NT2/D1 (cell line): Measurements from ENCODE around the gene PRF1.
"Not testable (repeated sequence)": the region's sequence is repeated elsewhere in the genome, so short reads cannot be mapped to it uniquely, and the experiment has no call there.

Experiments
- DNase-seq: peaks from one replicate; pipeline ENCODE4 v3.0.0-alpha.2; 2011; ENCODE audit warnings: low read depth, low spot score
- H3K27me3 ChIP-seq: 2 replicates; pipeline ENCODE4 v1.6.0; 2011; ENCODE audit warnings: mild to moderate bottlenecking; ENCODE audit not compliant: insufficient read length, insufficient read depth
- H3K36me3 ChIP-seq: 2 replicates; pipeline ENCODE4 v1.6.1; 2011; ENCODE audit warnings: mild to moderate bottlenecking, low read length, mixed read lengths; ENCODE audit not compliant: insufficient read depth, insufficient read length
- H3K4me1 ChIP-seq: 2 replicates; pipeline ENCODE4 v1.5.1; 2011; ENCODE audit not compliant: insufficient read depth, insufficient read length
- H3K4me3 ChIP-seq: 2 replicates; pipeline ENCODE4 v1.5.1; 2011; ENCODE audit warnings: low read depth; ENCODE audit not compliant: insufficient read length
- H3K9ac ChIP-seq: 2 replicates; pipeline ENCODE4 v1.6.0; 2011; ENCODE audit warnings: low read depth; ENCODE audit not compliant: insufficient read length
- H3K9me3 ChIP-seq: 2 replicates; pipeline ENCODE4 v1.5.1; 2011; ENCODE audit warnings: mild to moderate bottlenecking, low read length; ENCODE audit not compliant: insufficient read depth
- SUZ12 ChIP-seq: IDR thresholded peaks from 2 replicates; pipeline ENCODE4 v1.6.1; 2011; ENCODE audit not compliant: insufficient read length, insufficient read depth; ENCODE audit errors: extremely low read depth
- YY1 ChIP-seq: IDR thresholded peaks from 2 replicates; pipeline ENCODE4 v1.6.1; 2011; ENCODE audit not compliant: insufficient read length, insufficient read depth
- ZNF274 ChIP-seq: IDR thresholded peaks from 2 replicates; pipeline ENCODE4 v1.6.1; 2011; ENCODE audit warnings: mild to moderate bottlenecking, low read depth, low read length

The PRF1 gene

GRCh38 chr10:70586348-70586930 lies 16.1 kb downstream of the PRF1 start:
- H3K4me1 ChIP-seq = peaks cover 7% of the 10 kb centered on the region
- no peak overlapping the region for H3K4me3 ChIP-seq
- H3K9me3 ChIP-seq = no peaks in the 10 kb centered on the region
- no peaks in the 10 kb centered on the region for H3K27me3 ChIP-seq
- no peaks in the 10 kb centered on the region for H3K36me3 ChIP-seq
- TF ChIP-seq YY1 (no peak), SUZ12 (no peak), ZNF274 (no peak)
- H3K9ac ChIP-seq = no peak overlapping the region
- DNase-seq = no peak

- DNase-seq = no peak
- TF ChIP-seq YY1 (no peak), ZNF274 (no peak), SUZ12 (no peak)
- H3K27me3 ChIP-seq = no peaks in the 10 kb centered on the region
These were observed 16.9 kb downstream of the PRF1 start for GRCh38 chr10:70585578-70586169.

DNA sequence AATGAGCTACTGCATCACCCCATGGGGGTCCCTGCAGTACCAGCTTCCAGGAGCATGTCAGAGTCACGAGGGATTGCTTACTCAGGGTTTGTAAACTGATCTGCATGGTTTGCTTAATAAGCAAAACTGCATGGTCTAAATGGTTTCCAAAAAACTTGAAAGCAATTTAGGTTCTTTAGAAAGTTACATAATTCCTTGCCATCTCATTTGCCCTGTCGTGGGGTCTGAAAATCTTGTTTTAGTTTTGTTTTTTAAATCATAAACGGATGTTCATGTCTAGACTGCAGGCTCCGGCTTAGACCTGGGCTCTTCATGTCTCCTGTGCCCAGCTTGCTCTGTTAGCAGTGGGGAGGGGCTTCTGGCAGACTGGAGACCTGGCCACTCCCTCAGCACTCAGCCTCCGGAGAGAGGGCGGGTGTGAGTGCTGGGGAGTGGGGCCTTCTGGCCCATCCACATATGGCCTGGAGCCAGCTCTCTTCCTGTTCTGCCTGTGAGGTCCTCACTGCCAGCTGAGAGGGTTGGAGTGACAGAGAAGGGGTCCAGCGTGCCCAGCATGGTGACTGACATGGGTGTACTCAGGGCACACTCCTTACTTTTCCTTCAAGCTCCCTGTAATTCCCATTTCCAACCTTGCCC lies 17.5 kb downstream of the PRF1 start:
- peak; percentile 38 for DNase-seq
- no peak for TF ChIP-seq ZNF274
- no peak for TF ChIP-seq YY1
- no peak for TF ChIP-seq SUZ12
- no peak overlapping the region for H3K4me3 ChIP-seq
- peak overlapping the region; percentile 0 for H3K9ac ChIP-seq
- no peaks in the 10 kb centered on the region for H3K36me3 ChIP-seq
- H3K9me3 ChIP-seq = no peaks in the 10 kb centered on the region
- peaks cover 7% of the 10 kb centered on the region for H3K4me1 ChIP-seq
- no peaks in the 10 kb centered on the region for H3K27me3 ChIP-seq

More at GRCh38 chr10:70585578-70586169, 16.9 kb downstream of the PRF1 start:
- peaks cover 7% of the 10 kb centered on the region for H3K4me1 ChIP-seq
- no peak overlapping the region for H3K4me3 ChIP-seq
- no peaks in the 10 kb centered on the region for H3K9me3 ChIP-seq
- no peak overlapping the region for H3K9ac ChIP-seq
- no peaks in the 10 kb centered on the region for H3K36me3 ChIP-seq

GRCh38 chr10:70584366-70584765 lies 18.2 kb downstream of the PRF1 start:
- H3K9ac ChIP-seq = no peak overlapping the region
- no peak for TF ChIP-seq ZNF274
- TF ChIP-seq YY1 = no peak
- TF ChIP-seq SUZ12 = no peak
- H3K4me3 ChIP-seq = no peak overlapping the region
- H3K4me1 ChIP-seq = peaks cover 7% of the 10 kb centered on the region
- DNase-seq = no peak
- no peaks in the 10 kb centered on the region for H3K27me3 ChIP-seq
- H3K36me3 ChIP-seq = no peaks in the 10 kb centered on the region
- H3K9me3 ChIP-seq = no peaks in the 10 kb centered on the region

GRCh38 chr10:70583669-70584037 lies 18.9 kb downstream of the PRF1 start:
- H3K9me3 ChIP-seq = no peaks in the 10 kb centered on the region
- TF ChIP-seq YY1 (no peak), ZNF274 (no peak), SUZ12 (no peak)
- DNase-seq = no peak
- no peak overlapping the region for H3K4me3 ChIP-seq
- H3K27me3 ChIP-seq = no peaks in the 10 kb centered on the region
- H3K36me3 ChIP-seq = no peaks in the 10 kb centered on the region
- H3K4me1 ChIP-seq = peaks cover 7% of the 10 kb centered on the region
- H3K9ac ChIP-seq = no peak overlapping the region

- TF ChIP-seq SUZ12 = no peak
- TF ChIP-seq ZNF274 = no peak
- TF ChIP-seq YY1 = no peak
- H3K4me1 ChIP-seq = peaks cover 7% of the 10 kb centered on the region
- no peak overlapping the region for H3K4me3 ChIP-seq
- no peak for DNase-seq
- peak overlapping the region; percentile 32 for H3K9ac ChIP-seq
- no peaks in the 10 kb centered on the region for H3K9me3 ChIP-seq
- H3K36me3 ChIP-seq = no peaks in the 10 kb centered on the region
- no peaks in the 10 kb centered on the region for H3K27me3 ChIP-seq
These were observed 19.5 kb downstream of the PRF1 start for GRCh38 chr10:70582793-70583668.

DNA sequence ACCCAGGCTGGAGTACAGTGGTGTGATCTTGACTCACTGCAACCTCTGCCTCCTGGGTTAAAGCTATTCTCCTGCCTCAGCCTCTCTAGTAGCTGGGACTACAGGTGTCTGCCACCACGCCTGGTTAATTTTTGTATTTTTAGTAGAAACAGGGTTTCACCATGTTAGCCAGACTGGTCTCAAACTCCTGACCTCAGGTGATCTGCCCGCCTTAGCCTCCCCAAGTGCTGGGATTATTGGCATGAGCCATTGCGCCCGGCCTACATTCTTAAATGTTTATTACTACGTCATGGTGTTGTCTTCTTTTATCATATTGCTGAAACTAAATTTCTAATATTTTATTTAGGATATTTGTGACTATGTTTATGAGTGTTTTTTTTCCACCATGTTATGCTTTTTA lies 21.4 kb downstream of the PRF1 start:
- not testable (repeated sequence) for H3K36me3 ChIP-seq, H3K9me3 ChIP-seq, DNase-seq, H3K9ac ChIP-seq, H3K4me3 ChIP-seq, H3K27me3 ChIP-seq
- peaks cover 11% of the 10 kb centered on the region for H3K4me1 ChIP-seq
